Keratinocyte (primary cell): ENCODE data around the gene FOXA2. TPM values are rescaled to one million over a fixed set of nuclear protein-coding genes. Genes with fewer than 3 reads are reported as not detected.

Experiments used
- DNase-seq: peaks from one replicate; pipeline ENCODE4 v3.0.0-alpha.2; 2011; ENCODE audit warnings: low read depth, missing footprints, low spot score
- FAIRE-seq: peaks from 2 replicates; lab custom pipeline; 2011; peaks lifted over from hg19 to GRCh38; lab: Jason Lieb, UNC
- H2AFZ ChIP-seq: 2 replicates; pipeline ENCODE4 v1.6.0; 2012; ENCODE audit warnings: low read length, control low read depth, inconsistent platforms; ENCODE audit not compliant: control insufficient read depth
- H3K27ac ChIP-seq: 2 replicates; pipeline ENCODE4 v1.5.1; 2011; ENCODE audit warnings: low read length; ENCODE audit not compliant: control insufficient read depth, insufficient read depth
- H3K27me3 ChIP-seq: 3 replicates; pipeline ENCODE4 v1.6.0; 2011; ENCODE audit warnings: low read length; ENCODE audit not compliant: control insufficient read depth, insufficient read depth; ENCODE audit errors: extremely low read depth
- H3K36me3 ChIP-seq, 2 experiments: 2 replicates in 1 of 2; 3 replicates in 1 of 2; pipeline ENCODE4 v1.5.1; 2011; ENCODE audit warnings: low read length in 2 of 2, mild to moderate bottlenecking in 1 of 2; ENCODE audit not compliant: control insufficient read depth in 2 of 2, insufficient read depth in 2 of 2; ENCODE audit errors: extremely low read depth in 1 of 2
- H3K4me1 ChIP-seq: 3 replicates; pipeline ENCODE4 v1.5.1; 2011; ENCODE audit warnings: low read length; ENCODE audit not compliant: control insufficient read depth, insufficient read depth; ENCODE audit errors: extremely low read depth
- H3K4me2 ChIP-seq: 3 replicates; pipeline ENCODE4 v1.6.0; 2011; ENCODE audit warnings: low read depth, low read length; ENCODE audit not compliant: control insufficient read depth, insufficient read depth; ENCODE audit errors: extremely low read depth
- H3K4me3 ChIP-seq, 3 experiments: fragments of 200-600 bp in 1 of 3; sonication (generic) in 1 of 3; 2 replicates in 2 of 3; 3 replicates in 1 of 3; pipeline ENCODE4 v1.5.1; 2011 to 2016; ENCODE audit warnings: low read length in 3 of 3, mild to moderate bottlenecking in 3 of 3, control low read depth in 2 of 3, inconsistent platforms in 1 of 3, low read depth in 1 of 3, mixed read lengths in 1 of 3, mixed run types in 1 of 3, moderate library complexity in 1 of 3; ENCODE audit not compliant: control insufficient read depth in 2 of 3, insufficient read depth in 2 of 3; ENCODE audit errors: extremely low read depth in 1 of 3
- H3K79me2 ChIP-seq: 2 replicates; pipeline ENCODE4 v1.6.0; 2012; ENCODE audit warnings: low read length; ENCODE audit not compliant: control insufficient read depth, insufficient read depth
- H3K9ac ChIP-seq: 3 replicates; pipeline ENCODE4 v1.6.0; 2011; ENCODE audit warnings: low read length; ENCODE audit not compliant: control insufficient read depth, insufficient read depth; ENCODE audit errors: extremely low read depth
- H3K9me1 ChIP-seq: 3 replicates; pipeline ENCODE4 v1.6.0; 2011; ENCODE audit warnings: low read length; ENCODE audit not compliant: control insufficient read depth, insufficient read depth; ENCODE audit errors: extremely low read depth
- H3K9me3 ChIP-seq: 2 replicates; pipeline ENCODE4 v1.5.1; 2012; ENCODE audit warnings: low read depth, low read length; ENCODE audit not compliant: control insufficient read depth
- H4K20me1 ChIP-seq: 3 replicates; pipeline ENCODE4 v1.6.0; 2011; ENCODE audit warnings: low read length; ENCODE audit not compliant: control insufficient read depth, insufficient read depth; ENCODE audit errors: extremely low read depth
- EZH2 ChIP-seq: IDR thresholded peaks from one replicate; pipeline ENCODE4 v1.6.1; 2012; ENCODE audit warnings: inconsistent platforms, mild to moderate bottlenecking, low read length, moderate library complexity
- dilution Hi-C: fragments of 300-500 bp; cut with MboI; formaldehyde crosslinking; loops from one replicate; pipeline ENCODE4 v1.7.0; 2020; ENCODE audit warnings: low sequenced_read_pairs; ENCODE audit not compliant: extremely low pct_ligation_motif_present
- polyA plus RNA-seq, 5 experiments: library from polyadenylated mRNA; depleted of rRNA in 3 of 5; stranded (reverse) in 3 of 5; stranded (forward) in 1 of 5; unstranded in 1 of 5; fragments of >200 nt; gene quantifications; 1 replicate in 1 of 5; 2 replicates in 3 of 5; 3 replicates in 1 of 5; pipeline versions ENCODE4 v1.2.1 to v1.2.3, GENCODE V29; 2011 to 2012; ENCODE audit warnings: missing spikeins in 2 of 5, low read depth in 1 of 5, low replicate concordance in 1 of 5
- TF ChIP-seq, protein P1 (sequence below), 3 experiments: IDR thresholded peaks in 1 of 3; conservative IDR thresholded peaks in 1 of 3; optimal IDR thresholded peaks in 1 of 3; 2 replicates in 2 of 3; 3 replicates in 1 of 3; pipeline versions ENCODE3 to v1.5.1; 2011; ENCODE audit warnings: low read length in 3 of 3, mild to moderate bottlenecking in 3 of 3, moderate library complexity in 2 of 3, control low read depth in 1 of 3, inconsistent platforms in 1 of 3; ENCODE audit not compliant: insufficient read depth in 2 of 3; ENCODE audit errors: extremely low read depth in 1 of 3

Gene FOXA2
- polyA plus RNA-seq, 1 donor (not counting 4 experiments of a cell fraction or from before 2014, with no cell fraction given) = 0.16 TPM

DNA sequence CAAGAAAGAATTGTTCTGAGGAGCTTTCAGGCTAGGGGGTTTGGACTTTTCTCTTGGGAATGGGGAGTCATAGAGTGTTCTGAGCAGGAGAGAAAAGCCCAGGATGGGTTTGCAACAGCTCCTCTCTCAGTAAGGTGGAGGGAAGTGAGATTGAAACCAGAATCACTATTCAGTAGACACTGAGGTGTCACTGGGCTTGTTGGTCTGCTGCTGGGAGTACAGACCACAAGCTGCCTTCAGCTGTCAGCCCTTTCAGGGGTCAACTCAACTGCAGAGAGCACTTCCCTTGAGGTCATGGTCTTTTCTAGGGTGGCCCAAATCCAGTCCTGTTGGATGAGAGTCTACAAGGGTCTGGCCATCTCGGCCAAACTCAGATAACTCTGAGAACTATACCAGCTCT, 12.9 kb upstream of the FOXA2 start:
- Histone ChIP-seq H2AFZ (no peak overlapping the region), H3K4me2 (no peak overlapping the region), H3K36me3 (no peaks in the 10 kb centered on the region), H3K4me3 (no peak overlapping the region), H3K4me1 (no peaks in the 10 kb centered on the region), H3K79me2 (no peaks in the 10 kb centered on the region), H4K20me1 (no peaks in the 10 kb centered on the region), H3K9me1 (no peaks in the 10 kb centered on the region), H3K27me3 (peaks cover 9% of the 10 kb centered on the region), H3K27ac (no peak overlapping the region), H3K9ac (no peak overlapping the region), H3K9me3 (no peaks in the 10 kb centered on the region)
- FAIRE-seq = no peak
- dilution Hi-C loops = no loop called here
- TF ChIP-seq, protein P1, sequence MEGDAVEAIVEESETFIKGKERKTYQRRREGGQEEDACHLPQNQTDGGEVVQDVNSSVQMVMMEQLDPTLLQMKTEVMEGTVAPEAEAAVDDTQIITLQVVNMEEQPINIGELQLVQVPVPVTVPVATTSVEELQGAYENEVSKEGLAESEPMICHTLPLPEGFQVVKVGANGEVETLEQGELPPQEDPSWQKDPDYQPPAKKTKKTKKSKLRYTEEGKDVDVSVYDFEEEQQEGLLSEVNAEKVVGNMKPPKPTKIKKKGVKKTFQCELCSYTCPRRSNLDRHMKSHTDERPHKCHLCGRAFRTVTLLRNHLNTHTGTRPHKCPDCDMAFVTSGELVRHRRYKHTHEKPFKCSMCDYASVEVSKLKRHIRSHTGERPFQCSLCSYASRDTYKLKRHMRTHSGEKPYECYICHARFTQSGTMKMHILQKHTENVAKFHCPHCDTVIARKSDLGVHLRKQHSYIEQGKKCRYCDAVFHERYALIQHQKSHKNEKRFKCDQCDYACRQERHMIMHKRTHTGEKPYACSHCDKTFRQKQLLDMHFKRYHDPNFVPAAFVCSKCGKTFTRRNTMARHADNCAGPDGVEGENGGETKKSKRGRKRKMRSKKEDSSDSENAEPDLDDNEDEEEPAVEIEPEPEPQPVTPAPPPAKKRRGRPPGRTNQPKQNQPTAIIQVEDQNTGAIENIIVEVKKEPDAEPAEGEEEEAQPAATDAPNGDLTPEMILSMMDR (optimal IDR thresholded peaks at IDR 0.05 in 1 of 3, IDR thresholded peaks at IDR 0.05 in 1 of 3, conservative IDR thresholded peaks at IDR 0.05 in 1 of 3; ENCODE audit: extremely low read depth in 1 of 3, insufficient read depth in 2 of 3, low read length in 3 of 3) = no peak
- no peak for TF ChIP-seq EZH2
- DNase-seq = no peak

DNA sequence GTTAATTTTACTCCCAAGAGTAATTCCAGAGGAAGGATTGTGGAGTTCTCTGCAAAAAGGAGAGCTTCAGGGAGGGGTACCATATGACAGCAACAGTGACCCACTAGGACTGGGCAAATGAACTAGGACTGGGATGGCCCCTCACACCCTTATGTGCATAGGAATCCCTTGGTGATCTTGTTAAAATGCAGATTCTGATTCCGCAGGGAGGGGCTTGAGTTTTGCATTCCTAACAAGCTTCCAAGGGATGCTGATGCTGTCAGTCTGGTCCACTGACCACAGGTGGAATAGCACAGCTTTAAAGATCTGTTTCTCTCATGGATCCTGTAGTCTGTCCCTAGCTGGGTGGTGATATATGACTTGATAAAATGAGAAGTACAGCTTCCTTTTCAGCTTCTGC, 6.3 kb upstream of the FOXA2 start:
- Histone ChIP-seq H3K36me3 (no peaks in the 10 kb centered on the region), H3K79me2 (no peaks in the 10 kb centered on the region), H3K27me3 (peaks cover 55% of the 10 kb centered on the region), H3K4me3 (no peak overlapping the region), H2AFZ (no peak overlapping the region), H4K20me1 (no peaks in the 10 kb centered on the region), H3K4me1 (no peaks in the 10 kb centered on the region), H3K9ac (no peak overlapping the region), H3K27ac (no peak overlapping the region), H3K9me3 (no peaks in the 10 kb centered on the region), H3K9me1 (no peaks in the 10 kb centered on the region), H3K4me2 (no peak overlapping the region)
- TF ChIP-seq, protein P1 (optimal IDR thresholded peaks at IDR 0.05 in 1 of 3, IDR thresholded peaks at IDR 0.05 in 1 of 3, conservative IDR thresholded peaks at IDR 0.05 in 1 of 3; ENCODE audit: extremely low read depth in 1 of 3, insufficient read depth in 2 of 3, low read length in 3 of 3) = no peak
- no peak for TF ChIP-seq EZH2
- DNase-seq (no peak), FAIRE-seq (no peak)
- dilution Hi-C loops = no loop called here
